Endothelial cell of umbilical vein (primary cell): Measurements from ENCODE around the gene SH3D19. TPM values are rescaled to one million over a fixed set of nuclear protein-coding genes. Genes with fewer than 3 reads are reported as not detected.
A peak's percentile ranks its signal among the peaks of the same experiment; 100 is the strongest.

Source experiments
- Bru-seq: library from RNA; stranded (reverse); fragments of 400-500 nt; gene quantifications from one replicate; lab custom pipeline; 2021; lab: Mats Ljungman, UMichigan
- BruChase-seq, 2 experiments: library from RNA; stranded (reverse); fragments of 400-500 nt; gene quantifications; one replicate each; lab custom pipeline; 2021; lab: Mats Ljungman, UMichigan
- BruUV-seq: library from RNA; stranded (reverse); fragments of 400-500 nt; replicated peaks from 2 replicates; lab custom pipeline; 2021; lab: Mats Ljungman, UMichigan
- CTCF ChIA-PET: fragments of 300-600, 350-600 bp; sonication (Branson Sonifier 250); formaldehyde crosslinking; loops from one replicate; lab custom pipeline; 2021; ENCODE audit warnings: antibody characterized with exemption, inconsistent platforms; lab: Charles Lee
- POLR2A ChIA-PET: fragments of 300-600, 350-600 bp; sonication (Branson Sonifier 250); formaldehyde crosslinking; loops from one replicate; lab custom pipeline; 2021; ENCODE audit warnings: antibody characterized with exemption, inconsistent platforms; lab: Charles Lee
- DNase-seq: peaks from one replicate; pipeline ENCODE4 v3.0.0-alpha.2; 2011; ENCODE audit warnings: low read depth, low spot score
- FAIRE-seq: peaks from 2 replicates; lab custom pipeline; 2011; peaks lifted over from hg19 to GRCh38; lab: Jason Lieb, UNC
- H2AFZ ChIP-seq: 2 replicates; pipeline ENCODE4 v1.6.0; 2012; ENCODE audit warnings: low read depth, low read length, control low read depth, inconsistent platforms
- H3K27ac ChIP-seq: 2 replicates; pipeline ENCODE4 v1.5.1; 2011; ENCODE audit warnings: low read depth, mild to moderate bottlenecking, control low read depth, low read length, moderate library complexity; ENCODE audit not compliant: insufficient read depth
- H3K27me3 ChIP-seq, 2 experiments: 2 replicates each; pipeline versions ENCODE4 v1.6.0 to v1.6.1; 2011; ENCODE audit warnings: low read length in 2 of 2, mixed read lengths in 1 of 2; ENCODE audit not compliant: control insufficient read depth in 2 of 2, insufficient read depth in 2 of 2
- H3K36me3 ChIP-seq, 2 experiments: 2 replicates in 1 of 2; 3 replicates in 1 of 2; pipeline ENCODE4 v1.5.1; 2011; ENCODE audit warnings: low read length in 2 of 2, mild to moderate bottlenecking in 1 of 2, moderate library complexity in 1 of 2; ENCODE audit not compliant: control insufficient read depth in 2 of 2, insufficient read depth in 2 of 2; ENCODE audit errors: extremely low read depth in 1 of 2
- H3K4me1 ChIP-seq: 3 replicates; pipeline ENCODE4 v1.5.1; 2011; ENCODE audit warnings: mild to moderate bottlenecking, low read length; ENCODE audit not compliant: control insufficient read depth, insufficient read depth; ENCODE audit errors: extremely low read depth
- H3K4me2 ChIP-seq: 2 replicates; pipeline ENCODE4 v1.6.1; 2011; ENCODE audit warnings: low read length, control low read depth, mixed read lengths; ENCODE audit not compliant: insufficient read depth
- H3K4me3 ChIP-seq, 3 experiments: fragments of 200-600 bp in 1 of 3; sonication (generic), shearing (Covaris generic) in 1 of 3; replicated peaks in 1 of 3; 2 replicates each; pipeline ENCODE4 v1.5.1; 2011 to 2016; ENCODE audit warnings: control low read depth in 3 of 3, low read length in 3 of 3, mild to moderate bottlenecking in 2 of 3, inconsistent platforms in 1 of 3, low read depth in 1 of 3, moderate library complexity in 1 of 3; ENCODE audit not compliant: insufficient read depth in 1 of 3
- H3K79me2 ChIP-seq: 2 replicates; pipeline ENCODE4 v1.6.0; 2012; ENCODE audit warnings: low read length, inconsistent platforms; ENCODE audit not compliant: control insufficient read depth, insufficient read depth
- H3K9ac ChIP-seq: replicated peaks from 2 replicates; pipeline ENCODE3; 2011; ENCODE audit warnings: low read length, control low read depth; ENCODE audit not compliant: insufficient read depth; ENCODE audit errors: extremely low read depth
- H3K9me1 ChIP-seq: replicated peaks from 3 replicates; pipeline ENCODE4 v1.6.0; 2011; ENCODE audit warnings: mild to moderate bottlenecking, low read length; ENCODE audit not compliant: control insufficient read depth, insufficient read depth; ENCODE audit errors: extremely low read depth
- H3K9me3 ChIP-seq: replicated peaks from 2 replicates; pipeline ENCODE4 v1.5.1; 2012; ENCODE audit warnings: low read length, inconsistent platforms; ENCODE audit not compliant: control insufficient read depth, insufficient read depth
- H4K20me1 ChIP-seq: replicated peaks from 2 replicates; pipeline ENCODE3; 2011; ENCODE audit warnings: mild to moderate bottlenecking, low read length; ENCODE audit not compliant: control insufficient read depth, insufficient read depth; ENCODE audit errors: extremely low read depth
- CTCF ChIP-seq, 2 donors: IDR thresholded peaks; 1 replicate in 1 of 2; 2 replicates in 1 of 2; pipeline ENCODE4 v1.5.1; 2011; ENCODE audit warnings: low read length in 2 of 2, mild to moderate bottlenecking in 2 of 2, moderate library complexity in 2 of 2, control low read depth in 1 of 2, inconsistent platforms in 1 of 2, low read depth in 1 of 2; ENCODE audit not compliant: insufficient read depth in 1 of 2; ENCODE audit errors: extremely low read depth in 1 of 2
- EZH2 ChIP-seq: IDR thresholded peaks from 2 replicates; pipeline ENCODE4 v1.6.1; 2012; ENCODE audit warnings: borderline replicate concordance, low read depth, mild to moderate bottlenecking, moderate library complexity, low read length, inconsistent platforms; ENCODE audit not compliant: severe bottlenecking
- FOS ChIP-seq: IDR thresholded peaks from 2 replicates; pipeline ENCODE4 v1.6.1; 2011; ENCODE audit warnings: mild to moderate bottlenecking, low read length, moderate library complexity, borderline replicate concordance; ENCODE audit not compliant: insufficient read depth
- GATA2 ChIP-seq: IDR thresholded peaks from 2 replicates; pipeline ENCODE4 v1.7.0; 2011; ENCODE audit warnings: low read depth, mild to moderate bottlenecking, moderate library complexity, mixed read lengths, low read length; ENCODE audit not compliant: insufficient read length, insufficient read depth
- JUN ChIP-seq: IDR thresholded peaks from 2 replicates; pipeline ENCODE4 v1.6.1; 2011; ENCODE audit warnings: borderline replicate concordance, low read depth; ENCODE audit not compliant: insufficient read length, insufficient read depth
- MYC ChIP-seq: IDR thresholded peaks from one replicate; pipeline ENCODE4 v1.6.1; 2011; ENCODE audit warnings: mild to moderate bottlenecking, low read depth, low read length
- POLR2A ChIP-seq: IDR thresholded peaks from 2 replicates; pipeline ENCODE4 v1.6.1; 2012; ENCODE audit warnings: low read depth, mild to moderate bottlenecking, control low read depth, low read length
- POLR2AphosphoS5 ChIP-seq: IDR thresholded peaks from 2 replicates; pipeline ENCODE4 v1.6.1; 2012; ENCODE audit warnings: low read depth, mild to moderate bottlenecking, control low read depth, low read length, moderate library complexity; ENCODE audit not compliant: insufficient read depth
- dilution Hi-C: fragments of 300-500 bp; cut with MboI; formaldehyde crosslinking; loops from one replicate; pipeline ENCODE4 v1.15.0; 2019; ENCODE audit warnings: low sequenced_read_pairs; ENCODE audit not compliant: extremely low pct_ligation_motif_present
- intact Hi-C: fragments of 100-400 bp; cut with micrococcal nuclease; formaldehyde crosslinking; loops from one replicate; pipeline ENCODE4 v1.10.0; 2022
- long read RNA-seq: library from polyadenylated mRNA; stranded (forward); transcript quantifications from one replicate; pipeline ENCODE4 v2.0.0, GENCODE V29; 2021
- polyA minus RNA-seq, 3 experiments: library from RNA; depleted of rRNA, polyadenylated mRNA; stranded (reverse); fragments of >200 nt; gene quantifications; 1 replicate in 1 of 3; 2 replicates in 2 of 3; pipeline ENCODE4 v1.2.3, GENCODE V29; 2011
- polyA plus RNA-seq, 4 experiments: library from polyadenylated mRNA; depleted of rRNA in 3 of 4; stranded (reverse) in 3 of 4; unstranded in 1 of 4; fragments of >200 nt; gene quantifications; 2 replicates each; pipeline versions ENCODE4 v1.2.1 to v1.2.3, GENCODE V29; 2011 to 2012; ENCODE audit warnings: missing spikeins in 1 of 4
- total RNA-seq: library from RNA; stranded (reverse); gene quantifications from 2 replicates; pipeline ENCODE4 v1.2.3, GENCODE V29; 2021

The SH3D19 gene
- total RNA-seq = 86.3 and 92.8 TPM in 2 replicates
- polyA plus RNA-seq = 30.2 and 37.5 TPM in 2 replicates
- polyA plus RNA-seq (2011; cell fraction: cytosol; rRNA removed) = 40.9 and 43.7 TPM in 2 replicates
- polyA plus RNA-seq (2011; cell fraction: nucleus; rRNA removed) = 95.7 and 102 TPM in 2 replicates
- polyA plus RNA-seq (2012) = 62.9 and 68.2 TPM in 2 replicates
- 81.5 and 91.8 TPM in 2 replicates for polyA minus RNA-seq
- polyA minus RNA-seq (2011; cell fraction: cytosol; rRNA and poly(A)+ RNA removed) = 8.1 TPM
- polyA minus RNA-seq (2011; cell fraction: nucleus; rRNA and poly(A)+ RNA removed) = 143 and 145 TPM in 2 replicates
- percentile 93 among the genes with signal in this experiment for Bru-seq, nascent RNA
- BruChase-seq, experiment 1, labeled RNA remaining after a 6-hour chase = percentile 84 among the genes with signal in this experiment
- percentile 85 among the genes with signal in this experiment for BruChase-seq, experiment 2, labeled RNA remaining after a 2-hour chase
- long read RNA-seq, full-length matches to known transcripts = 14 of 77 reads
- long read RNA-seq, partial matches to known transcripts = 8 of 77 reads
- long read RNA-seq, other reads (novel, unspliced or antisense) = 55 of 77 reads

GRCh38 chr4:151325111-151325948 is at the start of gene SH3D19:
Gene SH3D19, minus strand, starts transcription at chr4:151325605. Its CDS starts 253 bp downstream, at chr4:151325352.
- H3K9ac ChIP-seq = peak within 1 kb of the TSS; percentile 88
- H3K79me2 ChIP-seq = peaks cover 43% of the 10 kb centered on the region
- H3K36me3 ChIP-seq = no peaks in the 10 kb centered on the region
- peaks cover 24% of the 10 kb centered on the region for H3K4me1 ChIP-seq
- ChIA-PET POLR2A (interaction anchor here (1.0 kb wide), 2 partner anchors 11 to 99 kb away, joined by 3 read pairs; no protein-coding TSS in a partner anchor), CTCF (interaction anchor here (0.6 to 6.3 kb wide), 20 partner anchors 10 to 279 kb away, joined by 3 to 30 read pairs (median 3); partner anchors contain the start of gene PRSS48)
- TF ChIP-seq POLR2AphosphoS5 (peak; percentile 57), POLR2A (peak; percentile 30), MYC (no peak), EZH2 (no peak), JUN (no peak), FOS (no peak), CTCF (IDR thresholded peaks at IDR 0.05; ENCODE audit: extremely low read depth in 1 of 2, insufficient read depth in 1 of 2, low read depth in 1 of 2, low read length in 2 of 2) (no peak), GATA2 (no peak)
- BruUV-seq = TSS peak; percentile 83
- H3K9me3 ChIP-seq = no peaks in the 10 kb centered on the region
- intact Hi-C loops = loop anchor here (1.0 kb wide), 4 partner anchors 10 to 97 kb away; no protein-coding TSS in a partner anchor
- peak; percentile 90 for FAIRE-seq
- no peaks in the 10 kb centered on the region for H3K9me1 ChIP-seq
- no peaks in the 10 kb centered on the region for H4K20me1 ChIP-seq
- dilution Hi-C loops = no loop called here
- peak; percentile 91 for DNase-seq
- H3K4me3 ChIP-seq = peak within 1 kb of the TSS; percentile 55 to 86 (median 74)
- no peaks in the 10 kb centered on the region for H3K27me3 ChIP-seq
- peak within 1 kb of the TSS; percentile 69 for H3K27ac ChIP-seq
- peak within 1 kb of the TSS; percentile 99 for H3K4me2 ChIP-seq
- H2AFZ ChIP-seq = peak within 1 kb of the TSS; percentile 45
